Amniotic stem cell (primary cell): ENCODE data around the gene SRSF7.
"Not testable (repeated sequence)": the region's sequence is repeated elsewhere in the genome, so short reads cannot be mapped to it uniquely, and the experiment has no call there.

ENCODE experiments used
- DNase-seq: peaks from one replicate; lab custom pipeline; 2025; lab: John Stamatoyannopoulos, UW

SRSF7 gene

DNA sequence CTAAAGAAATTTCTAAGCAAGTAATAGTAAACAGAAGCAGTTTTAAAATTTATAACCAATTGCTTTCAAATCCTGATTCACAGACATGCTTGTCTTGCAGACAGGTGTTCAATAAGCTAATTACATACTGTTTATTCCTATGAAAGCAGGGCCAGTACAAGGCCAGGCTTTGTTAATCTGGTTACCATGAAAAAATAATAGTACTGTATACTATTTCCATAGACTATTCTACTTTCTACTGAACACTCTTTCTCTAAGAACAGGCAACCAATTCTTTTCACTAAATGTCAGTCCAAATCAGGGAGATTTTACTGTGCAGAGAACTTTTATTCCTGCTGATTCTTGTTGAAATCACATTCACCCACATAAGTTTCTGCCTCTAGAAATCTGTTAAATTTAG is 2.9 kb upstream of the SRSF7 start:
- DNase-seq: no peak

DNA sequence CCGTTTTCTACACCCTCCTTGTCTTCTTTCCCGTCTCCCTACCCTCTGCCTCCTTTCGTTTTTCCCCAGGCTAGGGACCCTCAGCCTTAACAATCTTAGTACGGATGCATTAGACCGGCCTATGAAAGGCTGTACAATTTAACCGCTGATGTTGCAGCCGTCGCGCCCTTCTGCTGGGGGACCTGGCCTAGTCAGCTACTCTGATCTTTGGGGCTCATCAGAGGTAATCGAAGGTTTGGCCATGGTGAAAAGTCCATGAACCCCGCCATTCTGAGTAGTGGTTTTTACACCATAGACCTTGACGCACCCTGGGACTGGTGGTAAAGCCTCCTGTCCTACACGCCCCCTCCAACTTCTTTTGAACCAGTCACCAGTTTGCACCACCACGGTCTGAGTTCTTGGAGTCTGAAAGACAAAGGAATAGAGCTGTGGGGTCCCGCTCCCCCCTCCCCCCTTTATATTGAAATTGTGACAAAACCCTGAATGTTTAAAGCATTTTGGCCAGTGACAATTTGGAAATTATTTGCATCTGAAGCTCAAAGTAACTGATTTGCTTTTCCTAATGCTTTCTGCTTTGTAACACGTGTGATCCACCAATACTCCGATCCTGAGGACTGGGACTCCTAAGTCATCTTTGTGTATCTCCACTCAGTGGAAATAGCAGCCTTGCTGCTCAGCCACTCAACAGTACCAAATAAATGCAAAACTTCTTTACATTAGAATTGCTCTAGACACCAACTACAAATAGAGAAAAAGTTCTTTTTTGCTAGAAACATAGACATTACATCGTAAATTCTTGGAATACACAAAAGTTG is 642 bp upstream of the SRSF7 start:
- no peak for DNase-seq

DNA sequence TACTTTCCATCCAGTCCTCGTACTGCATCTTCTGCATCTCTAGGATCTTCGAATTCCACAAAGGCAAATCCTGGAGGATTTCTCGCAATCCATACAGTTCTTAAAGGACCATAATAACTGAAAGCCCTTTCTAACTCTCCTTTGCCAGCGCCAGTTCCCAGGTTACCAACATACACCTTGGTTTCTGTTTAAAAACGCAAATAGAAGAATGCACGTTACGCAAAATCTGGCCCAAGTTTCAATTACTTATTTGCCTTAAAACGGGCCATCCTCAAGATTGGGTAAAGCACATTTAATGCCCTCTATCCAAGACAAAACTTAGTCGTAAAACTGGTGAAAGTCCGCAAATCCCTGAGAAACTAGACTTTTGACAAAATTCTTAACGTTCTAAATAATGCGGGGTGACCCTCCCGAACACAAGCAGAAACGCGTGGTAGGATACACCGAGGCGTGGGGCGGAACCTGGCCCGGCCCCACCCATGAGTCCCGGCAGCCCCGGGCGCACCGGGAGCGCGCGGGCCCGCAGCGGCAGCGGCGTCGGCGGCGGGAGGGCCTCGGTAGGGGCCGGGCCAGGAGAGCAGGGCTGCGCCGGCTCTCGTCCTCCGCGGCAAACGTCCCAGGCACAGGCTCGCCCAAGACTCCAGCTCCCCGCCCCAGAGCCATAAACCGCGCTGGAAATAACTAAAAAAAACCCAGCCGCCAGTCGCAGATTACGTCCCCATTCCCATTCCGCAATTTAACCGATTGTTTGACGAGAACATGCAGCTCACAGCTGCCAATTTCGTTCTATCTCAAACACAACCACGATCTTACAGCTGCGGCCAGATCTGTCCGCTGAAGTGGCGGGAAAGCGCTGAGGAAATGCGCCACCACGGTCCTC is 910 bp downstream of the SRSF7 start:
- DNase-seq: no peak

DNA sequence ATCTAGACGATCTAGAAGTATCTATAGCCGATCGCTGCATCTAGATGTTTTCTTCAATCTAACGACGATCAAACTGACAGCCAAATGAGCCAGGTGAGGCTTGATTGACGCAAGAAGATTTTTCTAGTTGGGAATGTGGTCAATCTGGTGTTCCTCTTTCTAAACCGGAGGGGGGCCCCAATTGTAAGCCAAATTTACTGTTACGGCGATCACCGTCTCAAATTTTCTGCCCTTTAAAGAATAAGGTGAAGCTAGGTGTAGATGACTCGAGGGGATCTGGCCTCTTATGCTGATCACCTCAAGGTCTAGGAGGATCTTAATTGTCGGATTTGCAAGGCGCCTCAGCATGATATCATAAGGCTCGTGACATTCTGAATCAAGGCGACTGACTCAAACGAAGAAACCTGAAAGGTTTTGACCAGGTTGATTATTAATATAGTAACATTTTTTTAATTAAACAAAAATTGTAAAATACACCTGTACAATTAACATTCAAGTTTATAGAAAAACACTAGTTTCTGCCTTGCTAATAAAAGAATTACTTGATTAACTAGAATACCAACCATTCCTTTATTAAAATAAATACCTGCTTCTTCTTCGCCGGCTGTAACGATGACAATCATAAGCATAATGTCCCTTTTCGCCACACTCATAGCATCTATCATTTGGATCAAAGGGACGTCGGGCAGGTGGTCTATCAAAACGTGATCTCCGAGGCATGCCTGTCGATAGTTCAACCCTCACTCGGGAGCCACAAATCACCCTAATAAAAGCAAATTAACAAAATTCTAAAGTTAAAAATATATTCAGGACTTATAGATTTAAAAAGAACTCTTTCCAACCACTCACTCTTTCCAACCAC is 2.0 kb downstream of the SRSF7 start:
- no peak for DNase-seq

DNA sequence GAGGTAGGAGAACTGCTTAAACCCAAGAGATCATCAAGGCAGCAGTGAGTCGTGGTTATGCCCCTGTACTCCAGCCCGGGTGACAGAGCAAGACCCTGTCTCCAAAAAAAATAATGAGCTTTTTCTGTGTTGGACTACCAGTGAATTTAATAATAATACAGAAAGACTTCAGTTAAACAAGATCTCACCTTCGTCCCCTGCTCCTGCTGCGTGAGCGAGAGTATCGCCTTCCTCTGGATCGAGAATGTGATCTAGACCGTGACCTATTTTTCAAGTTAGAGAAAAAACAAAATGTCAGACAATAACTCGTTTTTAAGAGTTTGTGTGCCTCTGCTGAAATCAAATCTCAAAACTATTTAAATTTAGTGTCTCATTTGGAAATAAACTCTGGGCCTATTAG is 2.8 kb downstream of the SRSF7 start:
- DNase-seq: no peak

DNA sequence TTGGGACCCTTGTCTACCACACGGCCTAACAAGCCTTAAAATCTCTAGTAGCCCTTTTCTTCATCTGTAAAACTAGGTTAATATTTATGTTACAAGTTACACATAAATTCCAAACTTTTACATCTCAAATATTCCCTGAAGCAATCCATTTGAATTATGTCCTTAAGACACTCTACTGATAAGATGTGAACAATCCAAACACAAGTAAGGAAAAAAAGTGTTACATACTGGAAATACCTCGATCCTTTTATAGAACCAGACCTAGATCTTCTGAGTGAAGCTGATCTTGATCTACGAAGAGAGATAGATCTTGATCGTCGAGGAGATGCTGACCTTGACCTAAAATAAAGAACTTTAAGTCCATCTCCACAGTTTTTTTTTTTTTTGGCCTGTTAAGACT is 3.3 kb downstream of the SRSF7 start:
- DNase-seq: no peak

DNA sequence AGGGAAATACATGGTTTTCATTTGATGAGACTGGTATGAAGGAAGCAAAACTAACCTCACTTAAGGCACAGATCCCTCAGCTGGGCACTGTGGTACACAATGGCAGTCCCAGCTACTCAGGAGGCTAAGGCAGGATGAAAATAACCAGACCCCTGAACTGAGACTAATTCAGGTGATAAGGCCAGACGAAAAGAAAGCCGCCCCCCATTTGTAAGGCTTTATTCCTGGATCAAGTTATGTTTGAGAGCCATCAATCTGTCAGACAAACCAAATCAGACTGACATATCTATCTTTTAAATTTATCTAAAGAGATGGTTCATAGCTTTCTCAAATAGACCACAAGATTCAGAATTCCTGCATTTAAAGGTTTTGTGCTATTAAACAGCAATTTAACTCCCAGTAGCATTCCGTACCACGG is 4.1 kb downstream of the SRSF7 start:
- DNase-seq: no peak

DNA sequence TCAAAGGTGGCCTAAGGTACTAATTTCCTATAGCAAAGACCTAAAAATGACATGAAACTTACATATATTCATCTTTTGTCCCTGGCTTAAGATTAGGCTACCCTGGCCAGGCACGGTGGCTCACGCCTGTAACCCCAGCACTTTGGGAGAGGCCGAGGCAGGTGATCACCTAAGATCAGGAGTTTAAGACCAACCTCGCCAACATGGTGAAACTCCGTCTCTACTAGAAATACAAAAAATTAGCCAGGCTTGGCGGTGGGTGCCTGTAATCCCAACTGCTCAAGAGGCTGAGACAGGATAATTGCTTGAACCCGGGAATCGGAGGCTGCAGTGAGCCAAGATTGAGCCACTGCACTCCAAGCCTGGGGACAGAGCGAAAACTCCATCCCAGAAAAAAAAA is 5.9 kb downstream of the SRSF7 start:
- no peak for DNase-seq

DNA sequence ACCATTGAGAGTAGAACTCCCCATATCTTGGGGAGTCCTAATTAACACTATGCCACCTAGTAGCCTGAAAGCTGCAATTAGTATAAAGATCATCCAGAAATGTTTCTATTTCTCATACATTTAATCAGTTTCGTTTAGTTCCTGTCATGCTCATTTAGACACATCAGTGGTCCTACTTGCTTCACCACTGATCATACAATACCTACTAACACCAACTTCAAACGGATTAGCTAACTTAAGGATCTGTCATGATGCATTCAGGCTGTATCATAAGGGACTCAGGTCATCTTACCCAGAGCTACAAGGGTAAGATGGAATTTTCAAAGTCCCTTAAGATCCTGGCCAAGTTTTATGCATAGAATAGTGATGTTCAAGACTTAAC is 6.8 kb downstream of the SRSF7 start:
- no peak for DNase-seq

DNA sequence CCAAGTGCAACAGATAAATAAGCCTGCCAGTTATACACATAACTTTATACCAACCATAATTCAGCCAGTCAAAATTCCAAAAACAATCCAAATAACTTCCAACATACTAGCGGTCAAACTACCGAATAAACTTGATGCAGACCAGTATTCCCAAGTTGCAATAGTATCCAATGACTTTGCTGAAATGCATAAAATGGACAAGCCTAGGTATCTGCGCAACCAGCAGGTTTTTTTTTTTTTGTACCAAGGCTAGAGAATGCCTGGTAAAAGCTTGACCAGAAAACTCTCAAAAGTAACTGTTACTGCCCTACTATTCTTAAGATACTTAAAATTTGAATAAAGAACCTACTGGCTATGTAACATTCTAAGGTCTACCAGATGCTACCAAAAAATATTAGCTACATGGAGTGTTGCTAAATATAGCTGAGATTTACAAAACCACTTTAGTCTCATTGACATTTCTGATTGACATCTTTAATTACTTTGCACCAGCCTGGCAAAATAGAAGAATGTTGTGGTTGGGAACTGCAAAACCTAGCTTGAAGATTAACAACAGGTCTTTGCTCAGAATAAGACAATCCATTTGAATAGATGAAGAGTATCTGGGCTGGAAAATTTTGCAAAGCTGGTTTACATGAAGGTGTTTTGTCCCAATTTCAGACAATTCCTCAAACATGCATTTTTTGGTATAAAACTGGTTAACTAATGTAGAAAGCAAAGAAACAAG is 7.3 kb downstream of the SRSF7 start:
- no peak for DNase-seq

DNA sequence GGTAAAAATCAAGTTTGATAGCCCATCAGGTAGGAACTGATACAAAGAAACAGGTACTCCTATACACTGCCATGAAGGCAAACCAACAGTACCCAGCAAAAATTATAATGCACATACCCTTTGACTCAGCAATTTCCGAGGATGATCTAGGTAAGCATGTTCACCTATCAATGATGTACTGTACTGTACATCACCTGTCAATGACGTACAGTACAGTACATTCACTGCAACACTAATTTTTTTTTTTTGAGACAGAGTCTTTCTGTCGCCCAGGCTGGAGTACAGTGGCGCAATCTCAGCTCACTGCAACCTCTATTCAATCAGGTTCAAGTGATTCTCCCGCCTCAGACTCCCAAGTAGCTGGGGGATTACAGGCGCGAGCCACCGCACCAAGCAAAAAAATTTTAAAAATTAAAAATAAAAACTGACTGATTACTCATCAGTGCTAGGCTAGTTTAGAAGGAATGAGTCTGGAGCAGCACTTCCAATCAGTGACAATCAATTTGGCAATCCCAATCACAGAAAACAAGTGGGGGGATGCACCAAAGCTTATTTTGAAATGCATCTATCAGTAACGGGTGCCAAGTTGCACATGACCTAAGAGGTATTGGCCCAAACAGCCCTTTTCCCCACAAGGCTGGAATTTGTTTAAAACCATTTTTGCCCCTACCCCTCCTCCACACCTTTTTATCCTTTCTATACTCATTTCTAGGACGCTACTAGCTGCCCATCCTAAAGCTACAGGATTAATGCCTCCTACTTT is 8.2 kb downstream of the SRSF7 start:
- no peak for DNase-seq

DNA sequence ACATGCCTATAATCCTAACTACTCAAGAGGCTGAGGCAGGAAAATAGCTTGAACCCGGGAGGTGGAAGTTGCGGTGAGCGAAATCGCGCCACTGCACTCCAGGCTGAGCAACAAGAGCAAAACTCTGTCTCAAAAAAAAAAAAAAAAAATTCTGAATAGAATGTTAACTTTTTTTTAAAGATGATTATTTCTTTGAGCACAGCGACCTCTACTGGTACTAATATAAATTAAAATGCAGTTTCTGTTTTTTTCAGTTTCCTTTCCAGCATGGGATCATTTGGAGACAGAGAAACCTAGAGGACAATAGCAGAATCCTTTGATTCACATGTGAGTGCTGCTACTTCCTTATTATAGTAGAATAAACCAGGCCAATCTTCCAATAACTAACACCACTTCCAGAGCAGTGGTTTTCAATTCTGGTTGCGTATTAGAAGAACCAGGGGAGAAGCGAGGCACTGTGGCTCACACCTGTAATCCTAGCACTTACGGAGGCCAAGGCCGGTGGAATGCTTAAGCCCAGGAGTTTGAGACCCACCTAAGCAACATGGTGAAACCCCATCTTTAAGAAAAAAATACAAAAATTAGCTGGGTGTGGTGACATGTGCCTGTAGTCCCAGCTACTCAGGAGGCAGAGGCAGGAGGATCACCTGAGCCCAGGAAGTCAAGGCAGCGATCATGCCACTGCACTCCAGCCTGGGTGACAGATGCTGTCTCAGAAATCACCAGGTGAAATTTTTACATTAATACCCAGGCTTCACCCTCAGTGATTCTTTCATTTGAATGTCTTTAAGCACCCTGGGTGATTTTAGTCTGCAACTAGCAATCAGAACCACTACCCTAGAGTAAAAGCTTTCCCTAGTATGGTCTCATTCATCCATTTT is 10.1 kb downstream of the SRSF7 start:
- no peak for DNase-seq

DNA sequence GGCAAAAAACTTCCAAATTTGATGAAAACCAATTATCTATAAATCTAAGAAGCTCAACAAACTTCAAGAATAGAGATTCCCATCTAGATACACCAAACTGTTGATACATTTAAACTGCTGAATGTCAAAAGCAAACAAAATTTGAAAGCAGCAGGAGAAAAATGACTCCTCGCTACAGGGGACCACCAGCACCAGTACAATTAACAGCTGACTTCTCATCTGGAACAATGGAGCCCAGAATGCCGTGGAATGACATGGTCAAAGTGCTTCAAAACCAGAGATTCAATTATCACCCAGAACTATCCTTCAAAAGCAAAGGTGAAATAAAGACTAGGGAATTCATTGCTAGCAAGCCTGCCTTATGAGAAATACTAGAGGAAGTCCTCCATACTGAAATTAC is 11.6 kb downstream of the SRSF7 start:
- DNase-seq: no peak

DNA sequence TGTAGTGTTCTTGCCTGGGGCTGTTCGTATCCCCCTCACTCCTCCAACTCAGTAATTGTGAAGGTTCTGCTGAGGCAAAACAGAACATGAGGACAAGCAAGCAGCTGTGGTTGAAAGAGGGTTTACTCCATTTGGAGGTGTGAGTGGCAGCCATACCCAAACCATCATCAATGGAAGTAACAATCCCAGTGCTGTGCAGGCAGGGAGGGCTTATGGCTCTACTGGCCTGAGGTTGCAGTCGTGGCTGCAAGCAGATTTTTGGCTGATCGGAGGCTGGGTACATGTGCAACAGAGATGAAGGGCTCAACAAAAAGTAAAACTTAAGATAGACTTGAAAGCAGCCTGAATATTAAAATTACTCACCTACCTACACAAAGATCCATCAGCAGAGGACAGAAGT is 13.2 kb downstream of the SRSF7 start:
- no peak for DNase-seq

DNA sequence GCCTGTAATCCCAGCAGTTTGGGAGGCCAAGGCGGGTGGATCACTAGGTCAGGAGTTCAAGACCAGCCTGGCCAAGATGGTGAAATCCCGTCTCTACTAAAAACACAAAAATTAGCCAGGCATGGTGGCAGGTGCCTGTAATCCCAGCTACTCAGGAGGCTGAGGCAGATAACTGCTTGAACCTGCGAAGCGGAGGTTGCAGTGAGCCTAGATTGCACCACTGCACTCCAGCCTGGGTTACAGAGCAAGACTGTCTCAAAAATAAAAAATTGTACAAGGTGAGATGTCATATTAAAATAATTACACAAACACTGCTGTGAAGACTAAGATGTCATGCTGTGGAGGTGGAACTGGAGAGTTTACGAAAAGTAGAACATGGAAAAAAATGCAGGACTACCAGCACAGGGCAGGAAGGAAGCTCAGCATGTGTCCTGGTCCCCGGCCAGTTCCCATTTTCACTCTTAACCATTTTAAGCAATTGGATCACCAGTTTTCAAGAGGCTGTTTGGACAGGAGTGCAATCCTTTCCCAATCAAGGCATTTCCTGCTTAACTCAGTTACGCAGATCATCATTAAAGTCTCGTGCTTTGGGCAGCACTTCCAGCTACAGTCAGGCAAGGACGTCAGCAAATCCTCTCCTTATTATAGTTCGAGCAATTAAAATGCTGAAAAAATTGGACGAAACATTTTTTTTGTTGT is 14.0 kb downstream of the SRSF7 start:
- DNase-seq: not testable (repeated sequence)

DNA sequence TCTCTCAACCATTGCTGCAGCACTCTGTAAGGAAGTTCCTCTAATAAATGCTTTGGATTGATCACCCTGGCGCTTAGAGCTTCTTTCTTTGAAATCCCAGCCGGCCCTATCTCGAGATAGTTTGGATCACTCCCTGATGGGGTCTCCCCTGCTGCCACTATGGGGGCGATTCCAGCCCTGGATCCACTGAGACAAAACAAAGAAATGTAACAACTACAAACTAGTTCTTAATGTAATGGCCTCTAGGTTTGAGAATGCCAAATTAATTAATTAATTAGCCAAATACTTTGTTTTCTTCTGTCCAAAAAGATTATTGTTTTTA is 15.2 kb downstream of the SRSF7 start:
- no peak for DNase-seq

DNA sequence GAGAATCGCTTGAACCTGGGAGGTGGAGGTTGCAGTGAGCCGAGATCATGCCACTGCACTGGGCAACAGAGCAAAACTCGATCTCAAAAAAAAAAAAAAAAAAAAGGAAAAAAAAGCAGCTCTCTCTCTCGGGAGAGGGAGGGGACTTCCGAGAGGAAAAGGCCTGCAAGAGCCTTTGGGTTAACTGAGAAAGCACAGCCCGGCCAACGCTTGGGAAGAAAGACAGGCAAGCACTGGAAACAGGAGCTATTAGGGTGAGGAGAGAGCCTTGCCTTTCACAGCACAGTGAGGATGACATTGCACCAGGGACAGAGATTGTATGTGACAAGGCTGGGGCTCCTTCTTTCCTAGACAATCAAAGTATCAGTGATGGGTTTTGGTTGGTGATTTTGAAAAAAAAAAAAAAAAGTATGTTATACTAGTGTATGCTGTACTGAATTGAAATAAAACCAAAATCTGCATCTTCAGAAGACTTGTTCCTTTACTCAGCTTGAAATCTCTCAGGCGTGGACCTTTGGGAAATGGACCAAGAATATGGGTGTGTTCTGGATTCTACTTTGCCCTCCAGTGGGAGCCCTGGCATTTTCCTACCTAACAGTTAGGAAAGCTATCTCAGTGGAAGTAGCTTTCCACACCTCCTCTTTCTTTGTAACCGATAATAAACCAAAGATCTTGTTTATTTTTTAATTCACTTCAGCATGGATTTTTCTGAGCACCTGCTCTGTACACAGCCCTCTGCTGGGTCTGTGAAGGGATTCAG is 16.7 kb downstream of the SRSF7 start:
- no peak for DNase-seq

DNA sequence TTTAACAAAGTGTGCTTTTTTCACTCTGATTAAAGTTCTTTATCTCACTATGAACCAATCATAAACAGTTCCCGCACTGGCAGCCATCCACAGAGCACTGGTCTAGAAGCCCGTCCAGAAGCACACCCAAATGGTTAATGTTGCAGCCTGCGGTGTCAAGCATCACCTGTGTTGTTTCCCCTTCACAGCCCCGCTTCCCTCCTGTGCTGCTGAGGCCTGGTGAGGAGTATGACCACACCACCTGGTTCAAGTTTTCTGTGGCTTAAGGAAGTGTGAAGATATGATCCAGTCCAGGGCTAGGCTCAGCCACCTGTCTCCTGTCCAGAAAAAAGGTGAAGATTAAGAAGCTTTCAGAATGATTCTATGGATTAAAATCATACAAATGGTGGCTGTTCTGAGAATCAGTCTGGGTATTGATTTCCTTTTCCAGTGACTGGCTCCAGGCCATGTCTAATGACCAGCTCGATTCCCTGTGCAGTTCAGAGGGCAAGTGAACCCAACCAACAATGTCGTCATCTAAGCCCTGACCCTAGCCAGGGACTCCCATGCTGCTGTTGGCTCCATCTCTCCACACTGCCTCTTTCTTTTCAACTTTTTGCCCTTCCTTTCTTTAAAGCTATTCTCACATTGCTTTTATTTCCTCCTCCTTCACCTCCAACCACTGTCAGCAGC is 17.7 kb downstream of the SRSF7 start:
- DNase-seq: no peak
